Osteocyte (in vitro differentiated cells): ENCODE results near the gene SH3RF3. TPM values are rescaled to one million over a fixed set of nuclear protein-coding genes. Genes with fewer than 3 reads are reported as not detected.

Experiments
- DNase-seq: peaks from one replicate; pipeline ENCODE4 v3.0.0; 2021; ENCODE audit warnings: mixed read lengths; ENCODE audit not compliant: unreplicated experiment; ENCODE audit errors: extremely low spot score
- H3K27ac Mint-ChIP-seq: one replicate; pipeline ENCODE4 v1.8.0; 2021; ENCODE audit warnings: mild to moderate bottlenecking, mixed read lengths; ENCODE audit not compliant: unreplicated experiment
- H3K27me3 Mint-ChIP-seq: one replicate; pipeline ENCODE4 v1.8.0; 2021; ENCODE audit warnings: mixed read lengths; ENCODE audit not compliant: unreplicated experiment
- H3K36me3 Mint-ChIP-seq: one replicate; pipeline ENCODE4 v1.8.0; 2021; ENCODE audit warnings: mixed read lengths; ENCODE audit not compliant: unreplicated experiment
- H3K4me1 Mint-ChIP-seq: one replicate; pipeline ENCODE4 v1.8.0; 2021; ENCODE audit warnings: mixed read lengths; ENCODE audit not compliant: unreplicated experiment
- H3K4me3 Mint-ChIP-seq: one replicate; pipeline ENCODE4 v1.8.0; 2021; ENCODE audit warnings: mild to moderate bottlenecking, moderate library complexity, mixed read lengths; ENCODE audit not compliant: unreplicated experiment
- H3K9me3 Mint-ChIP-seq: one replicate; pipeline ENCODE4 v1.8.0; 2021; ENCODE audit warnings: mixed read lengths; ENCODE audit not compliant: unreplicated experiment
- total RNA-seq: library from RNA; stranded (reverse); gene quantifications from 2 replicates; pipeline ENCODE4 v1.2.1, GENCODE V29; 2021
- TF ChIP-seq, protein P1 (sequence below): fragments of 200-600 bp; sonication (generic); IDR thresholded peaks from 2 replicates; pipeline ENCODE4 v1.5.0; 2021; ENCODE audit warnings: antibody characterized with exemption, mild to moderate bottlenecking, moderate library complexity

The SH3RF3 gene
- total RNA-seq, 1 donor from 2014 or later, result 79.4 TPM

DNA sequence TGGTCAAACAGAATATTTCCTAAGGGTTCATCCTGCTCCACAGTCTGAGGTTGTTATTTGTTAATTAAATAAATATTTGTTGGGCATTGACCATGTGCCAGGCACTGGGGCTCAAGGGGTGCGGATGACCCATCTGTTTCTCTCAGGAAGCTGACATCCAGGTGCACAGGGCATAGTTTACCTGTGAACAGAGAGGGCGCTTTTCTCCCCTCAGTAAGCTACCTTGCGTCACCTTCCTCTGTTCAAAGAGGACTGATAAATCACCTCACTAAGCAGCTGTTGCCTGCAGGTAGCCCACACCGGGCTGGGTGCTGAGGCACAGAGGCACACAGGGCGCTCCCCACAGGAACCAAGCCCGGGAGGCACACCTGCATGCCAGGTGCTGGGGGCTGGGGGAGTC lies 41.6 kb downstream of the SH3RF3 start:
- H3K27me3 Mint-ChIP-seq, result no peaks in the 10 kb centered on the region
- peak overlapping the region; percentile 99 for H3K27ac Mint-ChIP-seq
- peaks cover 97% of the 10 kb centered on the region for H3K4me1 Mint-ChIP-seq
- DNase-seq, result no peak
- no peak overlapping the region for H3K4me3 Mint-ChIP-seq
- H3K9me3 Mint-ChIP-seq, result no peaks in the 10 kb centered on the region
- H3K36me3 Mint-ChIP-seq, result peaks cover 11% of the 10 kb centered on the region
- TF ChIP-seq, protein P1, sequence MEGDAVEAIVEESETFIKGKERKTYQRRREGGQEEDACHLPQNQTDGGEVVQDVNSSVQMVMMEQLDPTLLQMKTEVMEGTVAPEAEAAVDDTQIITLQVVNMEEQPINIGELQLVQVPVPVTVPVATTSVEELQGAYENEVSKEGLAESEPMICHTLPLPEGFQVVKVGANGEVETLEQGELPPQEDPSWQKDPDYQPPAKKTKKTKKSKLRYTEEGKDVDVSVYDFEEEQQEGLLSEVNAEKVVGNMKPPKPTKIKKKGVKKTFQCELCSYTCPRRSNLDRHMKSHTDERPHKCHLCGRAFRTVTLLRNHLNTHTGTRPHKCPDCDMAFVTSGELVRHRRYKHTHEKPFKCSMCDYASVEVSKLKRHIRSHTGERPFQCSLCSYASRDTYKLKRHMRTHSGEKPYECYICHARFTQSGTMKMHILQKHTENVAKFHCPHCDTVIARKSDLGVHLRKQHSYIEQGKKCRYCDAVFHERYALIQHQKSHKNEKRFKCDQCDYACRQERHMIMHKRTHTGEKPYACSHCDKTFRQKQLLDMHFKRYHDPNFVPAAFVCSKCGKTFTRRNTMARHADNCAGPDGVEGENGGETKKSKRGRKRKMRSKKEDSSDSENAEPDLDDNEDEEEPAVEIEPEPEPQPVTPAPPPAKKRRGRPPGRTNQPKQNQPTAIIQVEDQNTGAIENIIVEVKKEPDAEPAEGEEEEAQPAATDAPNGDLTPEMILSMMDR, result no peak

DNA sequence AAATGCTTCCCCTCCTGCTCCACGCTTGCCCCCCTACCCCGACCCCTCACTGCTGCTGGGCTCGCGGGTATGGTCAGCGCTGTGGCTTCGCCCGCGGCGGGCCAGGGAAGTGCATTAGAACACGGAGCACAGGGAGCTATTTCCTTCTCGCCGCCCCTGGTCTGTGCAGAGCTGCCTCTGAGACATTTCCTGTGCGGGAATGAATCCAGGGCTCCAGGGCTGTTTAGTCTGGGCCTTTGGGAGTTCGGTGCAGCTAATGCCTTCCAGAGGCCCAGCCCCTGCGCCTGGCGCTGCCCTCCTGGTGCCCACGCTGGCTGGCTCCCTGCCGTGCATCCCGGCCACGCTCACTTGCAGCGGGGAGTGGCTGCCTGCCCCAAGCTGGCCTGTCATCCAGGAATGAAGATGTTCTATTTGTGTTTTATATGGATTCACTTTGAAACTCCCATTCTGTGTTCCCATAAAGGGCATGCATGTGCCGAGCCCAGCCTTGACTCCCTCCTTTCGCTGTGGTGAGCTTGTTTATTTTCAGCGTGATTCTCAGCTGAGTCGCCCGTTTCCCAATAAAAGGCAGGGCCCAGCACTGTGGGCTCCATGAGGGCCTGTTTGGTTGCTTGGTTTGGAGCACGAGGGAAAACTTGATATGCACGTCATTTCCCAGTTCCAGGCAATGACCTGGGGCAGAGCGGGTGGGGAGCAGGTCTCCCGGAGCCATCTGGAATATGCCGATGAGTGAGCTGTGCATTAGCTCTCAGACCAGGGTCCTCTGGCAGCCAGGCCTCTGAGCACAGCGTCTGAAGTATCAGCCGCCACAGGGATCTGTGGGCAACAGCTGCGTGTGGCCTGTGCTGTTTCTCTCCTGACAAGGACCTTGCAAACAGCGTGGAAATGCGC lies 42.7 kb downstream of the SH3RF3 start:
- no peaks in the 10 kb centered on the region for H3K27me3 Mint-ChIP-seq
- no peaks in the 10 kb centered on the region for H3K9me3 Mint-ChIP-seq
- peak overlapping the region; percentile 64 for H3K4me3 Mint-ChIP-seq
- peaks cover 93% of the 10 kb centered on the region for H3K4me1 Mint-ChIP-seq
- peaks cover 15% of the 10 kb centered on the region for H3K36me3 Mint-ChIP-seq
- H3K27ac Mint-ChIP-seq, result peak overlapping the region; percentile 99
- peak; percentile 94 for DNase-seq
- TF ChIP-seq, protein P1, result peak; percentile 29

DNA sequence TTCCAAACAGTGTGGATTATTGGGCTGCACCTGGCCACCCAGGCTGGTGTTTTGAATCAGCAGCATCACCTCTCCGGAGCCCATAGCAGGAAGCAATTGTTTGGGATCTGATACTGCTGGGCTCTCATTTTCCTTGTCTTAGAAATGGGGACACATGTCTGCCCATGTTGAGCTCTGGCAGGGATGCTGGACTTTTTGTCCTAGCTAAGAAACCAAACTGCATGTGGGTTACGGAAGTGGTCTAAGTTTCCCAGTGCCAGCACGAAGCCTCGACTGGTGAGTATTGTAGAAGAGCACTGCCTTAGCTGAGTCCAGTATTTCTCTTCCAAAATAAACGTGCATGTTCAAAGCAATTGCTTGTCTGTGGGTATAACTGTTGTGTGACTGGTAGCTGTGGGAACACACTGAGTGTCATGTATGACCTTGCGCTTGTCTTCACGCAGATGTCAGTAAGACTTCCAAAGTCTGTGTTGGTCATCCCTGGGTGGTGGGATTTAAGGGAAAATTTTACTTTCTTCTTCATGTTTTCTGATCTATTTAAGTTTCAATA lies 43.6 kb downstream of the SH3RF3 start:
- DNase-seq, result no peak
- Mint-ChIP-seq H3K27ac (peak overlapping the region; percentile 99), H3K36me3 (peaks cover 15% of the 10 kb centered on the region), H3K4me1 (peaks cover 94% of the 10 kb centered on the region), H3K27me3 (no peaks in the 10 kb centered on the region), H3K9me3 (no peaks in the 10 kb centered on the region), H3K4me3 (peak overlapping the region; percentile 64)
- TF ChIP-seq, protein P1, result no peak

DNA sequence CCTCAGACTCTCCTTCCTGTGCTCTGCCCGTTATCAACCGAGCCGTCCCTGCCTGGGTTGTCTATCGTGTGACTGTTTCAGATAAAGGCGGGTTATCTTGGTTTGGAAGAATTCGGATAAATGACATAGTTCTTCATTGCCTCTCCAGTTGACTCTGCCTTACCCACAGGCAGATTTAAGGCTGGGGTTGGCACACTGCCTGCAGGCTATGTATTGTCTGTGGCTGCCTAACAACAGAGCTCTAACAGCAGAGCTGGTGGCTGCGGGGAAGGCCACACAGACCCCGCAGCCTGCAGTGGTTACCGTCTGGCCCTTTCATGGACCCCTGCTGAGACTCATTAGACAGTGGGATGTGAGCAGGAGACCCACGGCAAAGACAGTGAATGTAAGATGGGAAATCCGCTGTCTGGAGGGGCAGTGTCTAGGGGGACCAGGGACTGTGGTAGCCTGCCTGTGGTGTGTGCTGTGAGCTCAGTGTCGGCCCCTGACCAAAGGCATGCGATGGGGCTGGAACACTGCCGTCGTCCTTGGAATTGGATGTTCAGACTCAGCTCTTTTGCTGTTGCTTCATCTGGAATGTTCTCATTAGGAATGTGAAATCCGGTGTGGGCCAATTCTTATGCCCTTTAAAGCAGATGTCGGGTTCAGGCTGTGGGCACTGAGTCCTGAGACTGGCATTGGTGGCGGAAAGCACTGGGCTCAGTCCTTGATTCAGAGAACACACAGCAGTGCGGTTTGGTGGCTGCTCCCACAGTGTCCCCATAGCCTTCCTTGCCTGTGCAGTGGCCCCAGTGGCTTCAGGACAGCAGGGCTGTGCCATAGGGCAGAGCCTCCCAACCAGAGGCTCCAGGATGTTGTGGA lies 44.5 kb downstream of the SH3RF3 start:
- H3K4me1 Mint-ChIP-seq, result peaks cover 94% of the 10 kb centered on the region
- DNase-seq, result no peak
- H3K27ac Mint-ChIP-seq, result peak overlapping the region; percentile 99
- H3K27me3 Mint-ChIP-seq, result no peaks in the 10 kb centered on the region
- no peaks in the 10 kb centered on the region for H3K9me3 Mint-ChIP-seq
- H3K4me3 Mint-ChIP-seq, result peak overlapping the region; percentile 64
- TF ChIP-seq, protein P1, result no peak
- H3K36me3 Mint-ChIP-seq, result peaks cover 9% of the 10 kb centered on the region
